ENCODE data around the gene RNASEH1.

DNA sequence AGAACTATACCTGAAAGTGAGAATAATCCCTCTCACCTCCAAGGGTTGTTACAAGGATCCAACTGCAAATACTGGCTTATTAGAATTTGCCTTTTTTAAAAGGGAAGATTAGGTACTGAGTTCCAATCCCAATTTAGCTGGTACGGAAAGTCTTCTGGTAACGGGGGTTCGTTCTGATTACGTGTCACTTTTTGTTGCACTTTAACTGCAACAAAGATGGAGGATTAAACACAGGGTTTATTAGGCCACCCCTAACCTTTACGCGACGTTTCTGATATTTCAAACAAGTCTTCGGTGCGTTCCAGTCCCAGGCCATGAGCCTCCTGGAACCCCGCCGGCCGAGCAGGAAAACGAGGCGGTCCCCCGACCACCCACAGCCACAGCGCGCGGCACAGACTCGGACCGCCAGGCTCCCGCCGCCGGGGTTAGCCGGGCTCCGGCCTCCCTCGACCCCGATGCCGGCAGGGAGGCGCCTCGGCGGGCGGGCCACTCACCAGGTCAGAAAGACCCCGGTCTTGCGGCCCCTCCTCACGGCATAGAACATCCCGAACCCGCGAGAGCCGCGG, 411 bp downstream of the RNASEH1 start:
- TF ChIP-seq, protein P1, sequence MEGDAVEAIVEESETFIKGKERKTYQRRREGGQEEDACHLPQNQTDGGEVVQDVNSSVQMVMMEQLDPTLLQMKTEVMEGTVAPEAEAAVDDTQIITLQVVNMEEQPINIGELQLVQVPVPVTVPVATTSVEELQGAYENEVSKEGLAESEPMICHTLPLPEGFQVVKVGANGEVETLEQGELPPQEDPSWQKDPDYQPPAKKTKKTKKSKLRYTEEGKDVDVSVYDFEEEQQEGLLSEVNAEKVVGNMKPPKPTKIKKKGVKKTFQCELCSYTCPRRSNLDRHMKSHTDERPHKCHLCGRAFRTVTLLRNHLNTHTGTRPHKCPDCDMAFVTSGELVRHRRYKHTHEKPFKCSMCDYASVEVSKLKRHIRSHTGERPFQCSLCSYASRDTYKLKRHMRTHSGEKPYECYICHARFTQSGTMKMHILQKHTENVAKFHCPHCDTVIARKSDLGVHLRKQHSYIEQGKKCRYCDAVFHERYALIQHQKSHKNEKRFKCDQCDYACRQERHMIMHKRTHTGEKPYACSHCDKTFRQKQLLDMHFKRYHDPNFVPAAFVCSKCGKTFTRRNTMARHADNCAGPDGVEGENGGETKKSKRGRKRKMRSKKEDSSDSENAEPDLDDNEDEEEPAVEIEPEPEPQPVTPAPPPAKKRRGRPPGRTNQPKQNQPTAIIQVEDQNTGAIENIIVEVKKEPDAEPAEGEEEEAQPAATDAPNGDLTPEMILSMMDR (IDR thresholded peaks at IDR 0.05; ENCODE audit: insufficient read depth, low read length), result no peak
- TF ChIP-seq POLR2AphosphoS5 (IDR thresholded peaks at IDR 0.05; ENCODE audit: low read depth) (no peak), GABPA (IDR thresholded peaks at IDR 0.05; ENCODE audit: low read depth) (no peak), SPI1 (IDR thresholded peaks at IDR 0.05; ENCODE audit: borderline replicate concordance, low read depth) (no peak)
- TF ChIP-seq, protein P2, sequence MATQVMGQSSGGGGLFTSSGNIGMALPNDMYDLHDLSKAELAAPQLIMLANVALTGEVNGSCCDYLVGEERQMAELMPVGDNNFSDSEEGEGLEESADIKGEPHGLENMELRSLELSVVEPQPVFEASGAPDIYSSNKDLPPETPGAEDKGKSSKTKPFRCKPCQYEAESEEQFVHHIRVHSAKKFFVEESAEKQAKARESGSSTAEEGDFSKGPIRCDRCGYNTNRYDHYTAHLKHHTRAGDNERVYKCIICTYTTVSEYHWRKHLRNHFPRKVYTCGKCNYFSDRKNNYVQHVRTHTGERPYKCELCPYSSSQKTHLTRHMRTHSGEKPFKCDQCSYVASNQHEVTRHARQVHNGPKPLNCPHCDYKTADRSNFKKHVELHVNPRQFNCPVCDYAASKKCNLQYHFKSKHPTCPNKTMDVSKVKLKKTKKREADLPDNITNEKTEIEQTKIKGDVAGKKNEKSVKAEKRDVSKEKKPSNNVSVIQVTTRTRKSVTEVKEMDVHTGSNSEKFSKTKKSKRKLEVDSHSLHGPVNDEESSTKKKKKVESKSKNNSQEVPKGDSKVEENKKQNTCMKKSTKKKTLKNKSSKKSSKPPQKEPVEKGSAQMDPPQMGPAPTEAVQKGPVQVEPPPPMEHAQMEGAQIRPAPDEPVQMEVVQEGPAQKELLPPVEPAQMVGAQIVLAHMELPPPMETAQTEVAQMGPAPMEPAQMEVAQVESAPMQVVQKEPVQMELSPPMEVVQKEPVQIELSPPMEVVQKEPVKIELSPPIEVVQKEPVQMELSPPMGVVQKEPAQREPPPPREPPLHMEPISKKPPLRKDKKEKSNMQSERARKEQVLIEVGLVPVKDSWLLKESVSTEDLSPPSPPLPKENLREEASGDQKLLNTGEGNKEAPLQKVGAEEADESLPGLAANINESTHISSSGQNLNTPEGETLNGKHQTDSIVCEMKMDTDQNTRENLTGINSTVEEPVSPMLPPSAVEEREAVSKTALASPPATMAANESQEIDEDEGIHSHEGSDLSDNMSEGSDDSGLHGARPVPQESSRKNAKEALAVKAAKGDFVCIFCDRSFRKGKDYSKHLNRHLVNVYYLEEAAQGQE (IDR thresholded peaks at IDR 0.05; ENCODE audit: insufficient replicate concordance, low read depth), result no peak

Data from HL-60 (cell line).